ENCODE results near the gene PTPRB.

Gene PTPRB

GRCh38 chr12:70643939-70644338, 6.7 kb upstream of the PTPRB start:
- DNase-seq (ENCODE audit: low read depth) = no peak

GRCh38 chr12:70641691-70642090, 4.5 kb upstream of the PTPRB start:
- no peak for DNase-seq (ENCODE audit: low read depth)

- no peak for DNase-seq (ENCODE audit: low read depth)
Observed at GRCh38 chr12:70640901-70641300, 3.7 kb upstream of the PTPRB start.

- no peak for DNase-seq (ENCODE audit: low read depth)
Observed at GRCh38 chr12:70639535-70639934, 2.3 kb upstream of the PTPRB start.

- DNase-seq (ENCODE audit: low read depth) = no peak
Observed at GRCh38 chr12:70638639-70639360, 1.6 kb upstream of the PTPRB start.

GRCh38 chr12:70635755-70636154, 1.5 kb downstream of the PTPRB start:
- DNase-seq (ENCODE audit: low read depth) = no peak

GRCh38 chr12:70628701-70629480, 8.3 kb downstream of the PTPRB start:
- no peak for DNase-seq (ENCODE audit: low read depth)

GRCh38 chr12:70627677-70628076, 9.6 kb downstream of the PTPRB start:
- DNase-seq (ENCODE audit: low read depth) = no peak

- no peak for DNase-seq (ENCODE audit: low read depth)
Observed at GRCh38 chr12:70626180-70626579, 11.0 kb downstream of the PTPRB start.

- no peak for DNase-seq (ENCODE audit: low read depth)
Observed at GRCh38 chr12:70619471-70620152, 17.6 kb downstream of the PTPRB start.

- no peak for DNase-seq (ENCODE audit: low read depth)
Observed at GRCh38 chr12:70618371-70618770, 18.9 kb downstream of the PTPRB start.

- no peak for DNase-seq (ENCODE audit: low read depth)
Observed at GRCh38 chr12:70617450-70617849, 19.8 kb downstream of the PTPRB start.

- no peak for DNase-seq (ENCODE audit: low read depth)
Observed at GRCh38 chr12:70615174-70615866, 21.9 kb downstream of the PTPRB start.

GRCh38 chr12:70609739-70610491, 27.3 kb downstream of the PTPRB start:
- DNase-seq (ENCODE audit: low read depth) = no peak

GRCh38 chr12:70609203-70609602, 28.0 kb downstream of the PTPRB start:
- no peak for DNase-seq (ENCODE audit: low read depth)

- DNase-seq (ENCODE audit: low read depth) = no peak
Observed at GRCh38 chr12:70608184-70608583, 29.0 kb downstream of the PTPRB start.

- no peak for DNase-seq (ENCODE audit: low read depth)
Observed at GRCh38 chr12:70607107-70607506, 30.1 kb downstream of the PTPRB start.

GRCh38 chr12:70605976-70606375, 31.3 kb downstream of the PTPRB start:
- DNase-seq (ENCODE audit: low read depth) = no peak

GRCh38 chr12:70604662-70605061, 32.6 kb downstream of the PTPRB start:
- DNase-seq (ENCODE audit: low read depth) = no peak

- no peak for DNase-seq (ENCODE audit: low read depth)
Observed at GRCh38 chr12:70603044-70603443, 34.2 kb downstream of the PTPRB start.

- no peak for DNase-seq (ENCODE audit: low read depth)
Observed at GRCh38 chr12:70598467-70599193, 38.6 kb downstream of the PTPRB start.

Data from activated gamma-delta T cell treated with anti-CD3 and anti-CD28 coated beads, Interleukin-2, amount 50 U/mL, for 16 hours (primary cell).